GM13976 (cell line): ENCODE measurements around the gene NCAPD3.

Source experiments
- DNase-seq: peaks from one replicate; pipeline ENCODE4 v3.0.0; 2012; ENCODE audit warnings: low spot score
- CTCF ChIP-seq: IDR thresholded peaks from 2 replicates; pipeline ENCODE4 v1.5.1; 2012; ENCODE audit warnings: borderline replicate concordance, mild to moderate bottlenecking; ENCODE audit not compliant: insufficient read depth; ENCODE audit errors: extremely low read depth, missing control alignments, control extremely low read depth
- in situ Hi-C: fragments of 300-500 bp; cut with MboI; formaldehyde crosslinking; loops from one replicate; pipeline ENCODE4 v1.12.0; 2022; ENCODE audit warnings: low sequenced_read_pairs, mixed read lengths, inconsistent platforms; ENCODE audit not compliant: unreplicated experiment

NCAPD3 gene

DNA sequence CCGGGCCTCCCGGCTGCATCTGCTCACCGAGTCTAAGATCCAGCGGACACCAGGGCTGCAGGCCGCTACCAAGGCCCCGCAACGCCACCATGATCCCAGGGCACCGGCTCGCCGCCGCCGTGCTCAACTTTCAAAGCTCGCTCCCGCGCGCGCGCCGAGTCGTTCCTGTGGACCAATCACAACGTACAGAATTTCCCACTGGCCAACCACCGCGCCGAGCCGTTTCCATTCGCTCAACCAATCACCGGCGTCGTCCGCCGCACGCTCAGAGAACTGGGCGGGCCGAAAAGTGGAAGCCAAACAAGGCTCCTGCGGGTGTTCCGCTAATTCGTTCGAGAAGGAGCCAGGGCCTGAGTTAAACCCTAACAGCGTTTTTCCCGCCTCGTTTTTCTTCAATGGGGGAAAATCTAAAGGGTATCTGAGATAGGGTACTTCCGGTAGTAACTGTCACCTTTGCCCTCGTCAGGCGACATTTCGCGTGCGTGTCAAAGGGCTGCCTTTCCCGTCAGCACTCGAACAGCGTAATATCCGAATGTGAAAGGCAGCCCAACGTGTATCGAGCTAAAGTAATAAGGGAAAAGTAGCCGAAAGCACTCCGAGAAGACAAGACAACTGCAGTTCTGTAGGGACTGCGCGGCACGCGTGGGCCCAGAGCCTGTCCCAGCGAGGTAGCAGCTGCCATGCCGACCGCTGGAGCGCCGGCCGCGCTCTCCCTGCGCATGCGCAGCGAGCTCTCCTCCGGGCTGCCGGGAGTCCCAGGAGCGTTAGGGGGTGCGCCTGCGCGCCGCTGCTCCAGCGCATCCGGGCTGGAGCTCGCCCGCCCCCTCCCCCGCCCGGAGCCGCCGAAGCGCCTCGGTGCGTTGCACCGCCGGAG, at the start of gene NCAPD3, which contains the start of gene VPS26B:
Gene NCAPD3, minus strand, starts transcription at position 132 of the 874 bp plus-strand sequence. Its CDS starts 41 bp downstream, at position 91.
Gene VPS26B, plus strand, starts transcription at position 836 of the 874 bp plus-strand sequence. CDS start 452 bp downstream, outside the sequence.
- in situ Hi-C loops = no loop called here
- no peak for TF ChIP-seq CTCF
- DNase-seq = peak; percentile 98

GRCh38 chr11:134273317-134273712, 49.5 kb upstream of the NCAPD3 start:
- in situ Hi-C loops = no loop called here
- TF ChIP-seq CTCF = no peak
- DNase-seq = no peak

GRCh38 chr11:134272381-134273316, 48.9 kb upstream of the NCAPD3 start:
- in situ Hi-C loops = no loop called here
- DNase-seq = no peak
- TF ChIP-seq CTCF = no peak

GRCh38 chr11:134271978-134272377, 48.2 kb upstream of the NCAPD3 start:
- no peak for TF ChIP-seq CTCF
- in situ Hi-C loops = no loop called here
- no peak for DNase-seq

GRCh38 chr11:134270250-134270714, 46.5 kb upstream of the NCAPD3 start:
- DNase-seq = no peak

More at GRCh38 chr11:134270250-134270714, 46.5 kb upstream of the NCAPD3 start:
- no peak for TF ChIP-seq CTCF
- in situ Hi-C loops = no loop called here
